ENCODE measurements around the gene INCA1.

Gene INCA1

DNA sequence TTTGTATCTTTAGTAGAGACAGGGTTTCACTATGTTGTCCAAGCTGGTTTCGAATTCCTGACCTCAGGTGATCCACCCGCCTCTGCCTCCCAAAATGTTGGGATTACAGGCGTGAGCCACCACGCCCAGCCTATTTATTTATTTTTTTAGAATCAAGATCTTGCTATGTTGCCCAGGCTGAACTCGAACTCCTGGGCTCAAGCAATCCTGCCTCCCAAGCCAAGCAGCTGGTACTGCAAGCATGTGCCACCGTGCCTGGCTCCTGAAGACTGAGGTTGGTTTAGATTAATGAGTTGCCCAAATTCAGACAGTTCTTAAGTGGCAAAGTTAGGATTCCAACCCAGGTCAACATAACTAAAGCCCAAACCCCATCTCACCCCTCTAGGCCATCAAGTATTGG is 30.0 kb upstream of the INCA1 start:
- TF ChIP-seq, protein P1, sequence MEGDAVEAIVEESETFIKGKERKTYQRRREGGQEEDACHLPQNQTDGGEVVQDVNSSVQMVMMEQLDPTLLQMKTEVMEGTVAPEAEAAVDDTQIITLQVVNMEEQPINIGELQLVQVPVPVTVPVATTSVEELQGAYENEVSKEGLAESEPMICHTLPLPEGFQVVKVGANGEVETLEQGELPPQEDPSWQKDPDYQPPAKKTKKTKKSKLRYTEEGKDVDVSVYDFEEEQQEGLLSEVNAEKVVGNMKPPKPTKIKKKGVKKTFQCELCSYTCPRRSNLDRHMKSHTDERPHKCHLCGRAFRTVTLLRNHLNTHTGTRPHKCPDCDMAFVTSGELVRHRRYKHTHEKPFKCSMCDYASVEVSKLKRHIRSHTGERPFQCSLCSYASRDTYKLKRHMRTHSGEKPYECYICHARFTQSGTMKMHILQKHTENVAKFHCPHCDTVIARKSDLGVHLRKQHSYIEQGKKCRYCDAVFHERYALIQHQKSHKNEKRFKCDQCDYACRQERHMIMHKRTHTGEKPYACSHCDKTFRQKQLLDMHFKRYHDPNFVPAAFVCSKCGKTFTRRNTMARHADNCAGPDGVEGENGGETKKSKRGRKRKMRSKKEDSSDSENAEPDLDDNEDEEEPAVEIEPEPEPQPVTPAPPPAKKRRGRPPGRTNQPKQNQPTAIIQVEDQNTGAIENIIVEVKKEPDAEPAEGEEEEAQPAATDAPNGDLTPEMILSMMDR (IDR thresholded peaks at IDR 0.05) = no peak
- no peak for DNase-seq (ENCODE audit: low spot score)
- Histone ChIP-seq H3K27ac (no peak overlapping the region), H3K4me3 (no peak overlapping the region)

DNA sequence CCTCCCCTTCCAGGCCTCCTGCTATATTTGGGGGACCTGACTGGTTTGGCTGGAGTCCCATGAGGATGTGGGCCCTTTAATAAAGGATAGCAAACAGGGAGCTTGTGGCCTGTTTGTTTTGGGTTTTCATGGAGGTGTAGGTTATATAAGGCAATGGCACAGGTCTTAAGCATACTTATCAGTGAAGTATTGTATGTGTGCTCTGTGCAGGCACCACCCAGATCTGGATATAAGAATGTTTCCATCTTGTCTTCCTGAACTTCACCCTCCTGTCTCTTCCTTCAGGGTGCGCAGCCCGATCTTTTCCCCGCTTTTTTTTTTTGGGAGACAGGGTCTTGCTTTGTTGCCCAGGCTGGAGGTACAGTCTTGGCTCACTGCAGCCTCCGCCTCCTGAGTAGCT is 27.3 kb upstream of the INCA1 start:
- H3K4me3 ChIP-seq = no peak overlapping the region
- DNase-seq (ENCODE audit: low spot score) = no peak
- H3K27ac ChIP-seq = no peak overlapping the region
- TF ChIP-seq, protein P1 (IDR thresholded peaks at IDR 0.05) = no peak

DNA sequence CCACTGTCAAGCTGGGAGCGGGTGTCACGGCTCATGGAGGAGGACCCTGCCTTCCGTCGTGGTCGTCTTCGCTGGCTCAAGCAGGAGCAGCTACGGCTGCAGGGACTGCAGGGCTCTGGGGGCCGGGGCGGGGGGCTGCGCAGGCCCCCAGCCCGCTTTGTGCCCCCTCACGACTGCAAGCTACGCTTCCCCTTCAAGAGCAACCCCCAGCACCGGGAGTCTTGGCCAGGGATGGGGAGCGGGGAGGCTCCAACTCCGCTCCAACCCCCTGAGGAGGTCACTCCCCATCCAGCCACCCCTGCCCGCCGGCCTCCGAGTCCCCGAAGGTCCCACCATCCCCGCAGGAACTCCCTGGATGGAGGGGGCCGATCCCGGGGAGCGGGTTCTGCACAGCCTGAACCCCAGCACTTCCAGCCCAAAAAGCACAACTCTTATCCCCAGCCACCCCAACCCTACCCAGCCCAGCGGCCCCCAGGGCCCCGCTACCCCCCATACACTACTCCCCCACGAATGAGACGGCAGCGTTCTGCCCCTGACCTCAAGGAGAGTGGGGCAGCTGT is 26.3 kb upstream of the INCA1 start:
- TF ChIP-seq, protein P1 (IDR thresholded peaks at IDR 0.05) = no peak
- H3K27ac ChIP-seq = no peak overlapping the region
- no peak overlapping the region for H3K4me3 ChIP-seq
- DNase-seq (ENCODE audit: low spot score) = no peak

DNA sequence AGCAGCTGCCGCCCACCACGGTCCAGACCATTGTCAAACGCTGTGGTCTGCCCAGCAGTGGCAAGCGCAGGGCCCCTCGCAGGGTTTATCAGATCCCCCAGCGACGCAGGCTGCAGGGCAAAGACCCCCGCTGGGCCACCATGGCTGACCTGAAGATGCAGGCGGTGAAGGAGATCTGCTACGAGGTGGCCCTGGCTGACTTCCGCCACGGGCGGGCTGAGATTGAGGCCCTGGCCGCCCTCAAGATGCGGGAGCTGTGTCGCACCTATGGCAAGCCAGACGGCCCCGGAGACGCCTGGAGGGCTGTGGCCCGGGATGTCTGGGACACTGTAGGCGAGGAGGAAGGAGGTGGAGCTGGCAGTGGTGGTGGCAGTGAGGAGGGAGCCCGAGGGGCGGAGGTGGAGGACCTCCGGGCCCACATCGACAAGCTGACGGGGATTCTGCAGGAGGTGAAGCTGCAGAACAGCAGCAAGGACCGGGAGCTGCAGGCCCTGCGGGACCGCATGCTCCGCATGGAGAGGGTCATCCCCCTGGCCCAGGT is 24.9 kb upstream of the INCA1 start:
- TF ChIP-seq, protein P1 (IDR thresholded peaks at IDR 0.05) = no peak
- peak; percentile 69 for DNase-seq (ENCODE audit: low spot score)
- Histone ChIP-seq H3K4me3 (no peak overlapping the region), H3K27ac (no peak overlapping the region)

DNA sequence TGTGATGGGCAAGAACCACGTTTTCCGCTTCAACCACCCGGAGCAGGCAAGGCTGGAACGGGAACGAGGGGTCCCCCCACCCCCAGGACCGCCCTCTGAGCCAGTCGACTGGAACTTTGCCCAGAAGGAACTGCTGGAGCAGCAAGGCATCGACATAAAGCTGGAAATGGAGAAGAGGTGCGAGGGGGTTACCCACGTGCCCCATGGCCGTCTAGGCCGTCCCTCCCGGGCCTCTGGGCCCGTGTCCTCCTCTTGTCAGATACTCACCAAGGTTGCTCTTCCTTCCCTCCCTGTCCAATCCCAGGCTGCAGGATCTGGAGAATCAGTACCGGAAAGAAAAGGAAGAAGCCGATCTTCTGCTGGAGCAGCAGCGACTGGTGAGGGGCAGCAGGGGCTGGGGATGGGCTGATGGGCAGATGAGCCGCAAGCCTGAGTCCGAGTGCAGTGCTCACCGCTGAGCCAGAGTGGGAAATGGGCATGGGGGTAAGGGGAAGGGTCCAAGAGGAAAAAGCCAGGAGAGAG is 23.2 kb upstream of the INCA1 start:
- DNase-seq (ENCODE audit: low spot score) = peak; percentile 69
- no peak overlapping the region for H3K27ac ChIP-seq
- H3K4me3 ChIP-seq = no peak overlapping the region
- TF ChIP-seq, protein P1 (IDR thresholded peaks at IDR 0.05) = no peak

DNA sequence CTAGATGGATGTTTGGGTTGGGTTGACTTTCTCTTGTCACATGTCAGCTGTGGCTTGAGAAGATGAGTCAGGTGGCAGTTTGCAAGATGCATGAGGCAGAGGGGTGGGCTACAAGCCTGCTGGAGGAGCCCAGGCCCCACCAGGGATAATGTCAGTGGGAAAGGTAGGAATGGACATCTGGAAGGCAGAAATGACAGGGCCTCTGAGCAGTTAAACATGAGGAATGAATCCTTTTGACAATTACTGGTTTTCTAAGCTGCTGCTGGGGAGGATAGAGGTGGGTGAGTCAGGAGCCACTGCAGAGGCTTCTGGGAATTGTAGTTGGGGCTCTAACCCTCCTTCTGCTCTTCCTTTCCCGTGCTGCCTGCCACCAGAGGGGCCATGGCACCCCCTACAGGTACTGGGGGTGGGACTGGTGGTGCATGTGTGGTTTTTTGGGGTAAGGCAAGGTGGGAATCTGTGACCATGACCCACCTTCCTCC is 22.2 kb upstream of the INCA1 start:
- TF ChIP-seq, protein P1 (IDR thresholded peaks at IDR 0.05) = no peak
- Histone ChIP-seq H3K4me3 (no peak overlapping the region), H3K27ac (peak overlapping the region in 1 of 2 donors; percentile 11)
- DNase-seq (ENCODE audit: low spot score) = no peak

DNA sequence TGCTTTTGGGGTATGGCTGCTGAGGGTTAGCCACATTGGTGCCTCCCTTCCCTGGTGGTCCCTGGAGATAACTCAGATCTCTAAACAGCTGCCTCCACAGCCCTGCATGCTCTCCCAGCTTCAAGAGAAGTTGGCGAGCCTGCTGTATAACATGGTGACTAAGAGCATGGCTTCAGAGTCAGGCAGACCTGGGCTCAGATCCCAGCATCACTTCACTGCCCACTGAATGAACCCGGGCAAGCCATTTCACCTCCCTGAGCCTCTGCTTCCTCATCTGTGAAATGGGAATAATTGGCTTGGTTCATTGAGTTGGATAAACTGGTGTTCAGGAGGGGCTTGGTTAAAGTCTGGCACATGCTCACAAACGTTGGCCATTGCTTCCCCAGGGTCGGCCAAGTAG is 17.0 kb upstream of the INCA1 start:
- H3K4me3 ChIP-seq = no peak overlapping the region
- H3K27ac ChIP-seq = no peak overlapping the region
- DNase-seq (ENCODE audit: low spot score) = no peak
- TF ChIP-seq, protein P1 (IDR thresholded peaks at IDR 0.05) = no peak
